ENCODE measurements around the gene SARM1.

GRCh38 chr17:28371245-28372202 lies at the start of gene SARM1:
- TF ChIP-seq, protein P1, sequence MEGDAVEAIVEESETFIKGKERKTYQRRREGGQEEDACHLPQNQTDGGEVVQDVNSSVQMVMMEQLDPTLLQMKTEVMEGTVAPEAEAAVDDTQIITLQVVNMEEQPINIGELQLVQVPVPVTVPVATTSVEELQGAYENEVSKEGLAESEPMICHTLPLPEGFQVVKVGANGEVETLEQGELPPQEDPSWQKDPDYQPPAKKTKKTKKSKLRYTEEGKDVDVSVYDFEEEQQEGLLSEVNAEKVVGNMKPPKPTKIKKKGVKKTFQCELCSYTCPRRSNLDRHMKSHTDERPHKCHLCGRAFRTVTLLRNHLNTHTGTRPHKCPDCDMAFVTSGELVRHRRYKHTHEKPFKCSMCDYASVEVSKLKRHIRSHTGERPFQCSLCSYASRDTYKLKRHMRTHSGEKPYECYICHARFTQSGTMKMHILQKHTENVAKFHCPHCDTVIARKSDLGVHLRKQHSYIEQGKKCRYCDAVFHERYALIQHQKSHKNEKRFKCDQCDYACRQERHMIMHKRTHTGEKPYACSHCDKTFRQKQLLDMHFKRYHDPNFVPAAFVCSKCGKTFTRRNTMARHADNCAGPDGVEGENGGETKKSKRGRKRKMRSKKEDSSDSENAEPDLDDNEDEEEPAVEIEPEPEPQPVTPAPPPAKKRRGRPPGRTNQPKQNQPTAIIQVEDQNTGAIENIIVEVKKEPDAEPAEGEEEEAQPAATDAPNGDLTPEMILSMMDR (conservative IDR thresholded peaks at IDR 0.05), result no peak
- TF ChIP-seq EZH2 (IDR thresholded peaks at IDR 0.05; ENCODE audit: low read depth), result no peak

Measured in PC-9 (cell line).